SJCRH30 (cell line): ENCODE results near the gene CSRNP3. TPM values are rescaled to one million over a fixed set of nuclear protein-coding genes. Genes with fewer than 3 reads are reported as not detected.

Experiments
- DNase-seq, 2 experiments: peaks; one replicate each; pipeline ENCODE4 v3.0.0-alpha.2; 2015 to 2020
- H3K27ac ChIP-seq: fragments of 250-450 bp; sonication (Bioruptor Pico); 2 replicates; pipeline ENCODE4 v1.5.1; 2020; ENCODE audit warnings: mild to moderate bottlenecking, moderate library complexity
- H3K27me3 ChIP-seq: fragments of 250-450 bp; sonication (Bioruptor Pico); 2 replicates; pipeline ENCODE4 v1.5.1; 2020; ENCODE audit warnings: mild to moderate bottlenecking, moderate library complexity
- H3K36me3 ChIP-seq: fragments of 250-450 bp; sonication (Bioruptor Pico); 2 replicates; pipeline ENCODE4 v1.5.1; 2020; ENCODE audit warnings: mild to moderate bottlenecking, moderate library complexity
- H3K4me1 ChIP-seq: fragments of 250-450 bp; sonication (Bioruptor Pico); 2 replicates; pipeline ENCODE4 v1.5.1; 2020; ENCODE audit warnings: mild to moderate bottlenecking, moderate library complexity
- H3K4me3 ChIP-seq: fragments of 250-450 bp; sonication (Bioruptor Pico); 2 replicates; pipeline ENCODE4 v1.5.1; 2020; ENCODE audit warnings: mild to moderate bottlenecking, moderate library complexity
- H3K9me3 ChIP-seq: fragments of 250-450 bp; sonication (Bioruptor Pico); replicated peaks from 2 replicates; pipeline ENCODE4 v1.5.1; 2020; ENCODE audit warnings: mild to moderate bottlenecking, moderate library complexity
- total RNA-seq: library from RNA; depleted of rRNA; stranded (reverse); fragments of >200 nt; shearing (Covaris generic); gene quantifications from 2 replicates; pipeline ENCODE4 v1.2.3, GENCODE V29; 2014; rRNA removed

Gene CSRNP3
- total RNA-seq = 2.4 and 2.9 TPM in 2 replicates

- Histone ChIP-seq H3K27ac (peak within 1 kb of the TSS; percentile 20), H3K4me1 (peaks cover 6% of the 10 kb centered on the region), H3K9me3 (no peaks in the 10 kb centered on the region), H3K27me3 (no peaks in the 10 kb centered on the region), H3K4me3 (peak within 1 kb of the TSS; percentile 61), H3K36me3 (no peaks in the 10 kb centered on the region)
- peak; percentile 68 to 86 for DNase-seq
Measured at GRCh38 chr2:165469417-165469816, at the start of gene CSRNP3. TSS of gene CSRNP3 (plus strand) at chr2:165469698. CDS start at chr2:165595066, 125,368 bp downstream.

GRCh38 chr2:165420231-165420630, 49.3 kb upstream of the CSRNP3 start:
- DNase-seq = no peak
- no peaks in the 10 kb centered on the region for H3K27me3 ChIP-seq

GRCh38 chr2:165423081-165423480, 46.4 kb upstream of the CSRNP3 start:
- H3K9me3 ChIP-seq = no peaks in the 10 kb centered on the region
- no peak overlapping the region for H3K27ac ChIP-seq
- no peak overlapping the region for H3K4me3 ChIP-seq
- H3K27me3 ChIP-seq = no peaks in the 10 kb centered on the region
- no peak for DNase-seq
- H3K4me1 ChIP-seq = no peaks in the 10 kb centered on the region
- H3K36me3 ChIP-seq = no peaks in the 10 kb centered on the region

More at GRCh38 chr2:165420231-165420630, 49.3 kb upstream of the CSRNP3 start:
- Histone ChIP-seq H3K9me3 (peaks cover 4% of the 10 kb centered on the region; the same call in 1 of the 2 replicates), H3K36me3 (no peaks in the 10 kb centered on the region), H3K4me3 (no peak overlapping the region), H3K27ac (no peak overlapping the region), H3K4me1 (no peaks in the 10 kb centered on the region)

- no peaks in the 10 kb centered on the region for H3K27me3 ChIP-seq
- no peaks in the 10 kb centered on the region for H3K36me3 ChIP-seq
- no peaks in the 10 kb centered on the region for H3K4me1 ChIP-seq
- no peaks in the 10 kb centered on the region for H3K9me3 ChIP-seq
- no peak for DNase-seq
- H3K27ac ChIP-seq = no peak overlapping the region
- H3K4me3 ChIP-seq = no peak overlapping the region
Measured at GRCh38 chr2:165425556-165425955, 43.9 kb upstream of the CSRNP3 start.

DNA sequence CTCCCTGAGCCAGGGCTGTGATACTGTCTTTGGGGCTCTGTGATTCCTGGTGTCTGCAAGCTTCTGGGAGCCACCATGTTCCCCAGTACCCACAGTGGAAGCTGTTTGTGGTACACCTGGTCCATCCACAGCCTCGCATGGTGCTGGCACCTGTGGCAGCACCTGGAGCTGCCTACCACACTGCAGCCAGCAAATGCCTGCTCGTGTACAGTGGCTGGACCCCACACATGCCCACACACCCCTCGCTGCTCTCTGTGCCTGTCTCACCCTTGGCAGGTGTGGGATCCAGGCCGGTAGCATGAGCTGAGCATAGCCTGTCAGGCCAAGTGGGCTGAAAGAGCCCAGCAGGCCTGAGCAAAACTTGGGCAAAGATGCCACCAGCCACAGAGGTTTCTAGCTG, 41.8 kb upstream of the CSRNP3 start:
- Histone ChIP-seq H3K27ac (no peak overlapping the region), H3K4me3 (no peak overlapping the region), H3K27me3 (no peaks in the 10 kb centered on the region), H3K36me3 (no peaks in the 10 kb centered on the region), H3K9me3 (no peaks in the 10 kb centered on the region), H3K4me1 (no peaks in the 10 kb centered on the region)
- no peak for DNase-seq

DNA sequence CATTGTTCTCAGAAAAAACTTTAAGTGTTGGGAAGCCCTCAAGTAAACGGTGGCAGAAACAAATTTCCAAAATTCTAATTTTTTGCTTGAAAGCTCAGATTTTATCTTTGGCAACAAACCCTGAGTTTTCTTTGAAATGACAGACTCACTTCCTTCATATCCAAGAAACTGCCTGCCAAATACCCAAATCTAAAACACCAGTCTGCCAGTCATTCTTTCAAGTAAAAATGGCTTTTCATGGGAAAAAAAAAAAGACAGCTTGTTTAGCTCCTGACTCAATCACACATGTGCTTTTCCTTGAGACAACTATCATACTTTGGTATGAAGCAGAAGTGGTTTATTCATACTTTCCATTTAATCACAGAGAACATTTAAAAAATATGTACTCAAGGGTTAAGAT, 40.6 kb upstream of the CSRNP3 start:
- H3K27ac ChIP-seq = no peak overlapping the region
- no peaks in the 10 kb centered on the region for H3K9me3 ChIP-seq
- no peaks in the 10 kb centered on the region for H3K4me1 ChIP-seq
- H3K36me3 ChIP-seq = no peaks in the 10 kb centered on the region
- DNase-seq = no peak
- no peaks in the 10 kb centered on the region for H3K27me3 ChIP-seq
- no peak overlapping the region for H3K4me3 ChIP-seq

DNA sequence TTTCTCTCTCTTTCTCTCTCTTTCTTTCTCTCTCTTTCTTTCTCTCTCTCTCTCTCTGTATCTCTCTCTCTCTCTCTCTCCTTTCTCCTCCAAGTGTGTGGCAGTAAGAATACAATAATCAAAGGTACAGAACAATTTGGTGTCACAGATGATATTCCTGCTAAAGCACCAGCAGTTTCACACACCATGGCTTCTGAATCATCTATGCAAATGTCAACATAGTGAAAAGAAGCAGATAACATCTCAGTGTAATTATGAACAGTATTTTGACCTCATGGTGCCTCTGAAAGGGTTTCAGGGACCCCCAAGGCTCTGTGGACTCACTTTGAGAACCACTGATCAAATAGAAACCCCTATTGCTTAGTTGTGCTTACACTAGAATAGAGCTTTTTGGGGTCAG, 38.5 kb upstream of the CSRNP3 start:
- Histone ChIP-seq H3K27me3 (no peaks in the 10 kb centered on the region), H3K9me3 (no peaks in the 10 kb centered on the region), H3K36me3 (no peaks in the 10 kb centered on the region), H3K4me3 (no peak overlapping the region), H3K4me1 (no peaks in the 10 kb centered on the region; the same call in 1 of the 2 replicates), H3K27ac (no peak overlapping the region)
- no peak for DNase-seq

DNA sequence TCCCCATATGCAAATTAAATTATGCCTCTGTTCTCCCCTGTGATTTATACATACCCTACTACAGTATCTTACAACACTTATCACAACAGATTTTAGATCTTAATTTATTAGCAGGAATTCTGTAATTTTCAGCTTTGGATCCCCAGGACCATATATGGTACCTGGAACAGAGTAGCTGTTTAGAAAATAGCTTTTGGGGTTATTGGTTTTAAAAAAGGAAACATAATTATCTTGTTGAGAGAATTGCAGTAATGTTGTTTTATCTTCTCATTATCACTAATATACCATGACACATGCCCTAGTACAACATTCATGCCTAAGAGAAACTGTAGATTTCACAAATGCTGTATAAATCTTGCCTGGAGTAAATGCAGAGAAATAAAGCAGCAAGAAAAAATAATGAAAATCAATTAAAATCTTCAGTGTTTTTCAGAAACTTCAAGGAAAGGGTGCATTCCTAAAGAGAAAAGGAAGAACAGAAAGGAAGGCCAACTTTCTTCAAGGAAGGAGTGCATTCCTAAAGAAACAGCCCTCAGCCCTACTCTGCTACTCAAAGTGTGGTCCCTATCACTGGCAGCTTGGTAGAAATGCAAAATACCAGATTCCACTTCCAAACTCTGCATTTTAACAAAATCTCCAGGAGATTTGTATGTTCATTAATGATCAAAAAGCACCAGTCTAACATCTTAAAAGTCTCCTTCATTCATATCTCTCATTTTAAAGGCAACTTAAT, 37.1 kb upstream of the CSRNP3 start:
- H3K27me3 ChIP-seq = no peaks in the 10 kb centered on the region
- no peak for DNase-seq
- no peak overlapping the region for H3K27ac ChIP-seq

GRCh38 chr2:165434865-165435496, 34.5 kb upstream of the CSRNP3 start:
- Histone ChIP-seq H3K4me1 (no peaks in the 10 kb centered on the region; the same call in 1 of the 2 replicates), H3K36me3 (no peaks in the 10 kb centered on the region), H3K9me3 (no peaks in the 10 kb centered on the region), H3K27ac (no peak overlapping the region), H3K27me3 (no peaks in the 10 kb centered on the region), H3K4me3 (no peak overlapping the region)
- DNase-seq = peak in 1 of 2 experiments; percentile 4

More for the DNA sequence above, 37.1 kb upstream of the CSRNP3 start:
- no peaks in the 10 kb centered on the region for H3K36me3 ChIP-seq
- no peaks in the 10 kb centered on the region for H3K9me3 ChIP-seq
- no peaks in the 10 kb centered on the region; the same call in 1 of the 2 replicates for H3K4me1 ChIP-seq
- H3K4me3 ChIP-seq = no peak overlapping the region

GRCh38 chr2:165435611-165436010, 33.9 kb upstream of the CSRNP3 start:
- Histone ChIP-seq H3K4me3 (no peak overlapping the region), H3K4me1 (no peaks in the 10 kb centered on the region; the same call in 1 of the 2 replicates), H3K9me3 (no peaks in the 10 kb centered on the region), H3K27me3 (no peaks in the 10 kb centered on the region), H3K27ac (no peak overlapping the region), H3K36me3 (no peaks in the 10 kb centered on the region)
- peak; percentile 14 to 43 for DNase-seq

- H3K27ac ChIP-seq = no peak overlapping the region
- no peaks in the 10 kb centered on the region; the same call in 1 of the 2 replicates for H3K4me1 ChIP-seq
- no peak overlapping the region for H3K4me3 ChIP-seq
- H3K9me3 ChIP-seq = no peaks in the 10 kb centered on the region
- no peaks in the 10 kb centered on the region for H3K27me3 ChIP-seq
- no peak for DNase-seq
- no peaks in the 10 kb centered on the region for H3K36me3 ChIP-seq
Measured at GRCh38 chr2:165436559-165436958, 32.9 kb upstream of the CSRNP3 start.

DNA sequence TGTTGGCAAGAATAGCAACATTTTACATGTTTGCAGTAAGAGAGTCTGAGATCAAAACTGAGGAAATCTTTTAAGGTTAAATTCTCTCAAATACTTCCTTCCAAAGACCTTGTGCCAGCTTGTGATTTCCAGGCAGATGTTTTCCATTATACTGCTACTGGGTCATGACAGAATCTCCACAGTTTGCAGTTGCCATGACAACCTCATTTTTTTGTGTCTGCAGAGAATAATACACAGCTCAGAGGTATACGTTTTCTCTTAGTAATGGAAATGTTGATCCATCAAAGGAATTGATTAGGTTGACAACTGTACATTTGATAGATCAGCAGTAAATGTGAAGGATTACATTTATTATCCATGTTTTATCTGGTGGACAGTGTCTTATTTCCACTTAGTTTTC, 29.1 kb upstream of the CSRNP3 start:
- H3K9me3 ChIP-seq = no peaks in the 10 kb centered on the region
- no peaks in the 10 kb centered on the region; the same call in 1 of the 2 replicates for H3K4me1 ChIP-seq
- H3K27ac ChIP-seq = no peak overlapping the region
- H3K4me3 ChIP-seq = no peak overlapping the region
- no peaks in the 10 kb centered on the region for H3K36me3 ChIP-seq
- DNase-seq = no peak
- H3K27me3 ChIP-seq = no peaks in the 10 kb centered on the region

- no peak for DNase-seq
- Histone ChIP-seq H3K27me3 (no peaks in the 10 kb centered on the region), H3K27ac (no peak overlapping the region), H3K9me3 (no peaks in the 10 kb centered on the region), H3K4me3 (no peak overlapping the region), H3K4me1 (no peaks in the 10 kb centered on the region), H3K36me3 (no peaks in the 10 kb centered on the region)
Measured at GRCh38 chr2:165443511-165443910, 26.0 kb upstream of the CSRNP3 start.

GRCh38 chr2:165448406-165448805, 21.1 kb upstream of the CSRNP3 start:
- no peak overlapping the region for H3K27ac ChIP-seq
- no peaks in the 10 kb centered on the region for H3K36me3 ChIP-seq
- H3K27me3 ChIP-seq = no peaks in the 10 kb centered on the region
- H3K4me3 ChIP-seq = no peak overlapping the region
- no peak for DNase-seq
- no peaks in the 10 kb centered on the region for H3K4me1 ChIP-seq
- no peaks in the 10 kb centered on the region for H3K9me3 ChIP-seq

- Histone ChIP-seq H3K9me3 (no peaks in the 10 kb centered on the region), H3K27me3 (no peaks in the 10 kb centered on the region), H3K4me3 (no peak overlapping the region), H3K27ac (no peak overlapping the region), H3K36me3 (no peaks in the 10 kb centered on the region), H3K4me1 (no peaks in the 10 kb centered on the region)
- no peak for DNase-seq
Measured at GRCh38 chr2:165450156-165450555, 19.3 kb upstream of the CSRNP3 start.
